Thymus (tissue), 11 donors: ENCODE measurements around the gene ERVFRD-1. TPM values are rescaled to one million over a fixed set of nuclear protein-coding genes. Genes with fewer than 3 reads are reported as not detected.

Experiments used
- DNase-seq, 9 donors: peaks; one replicate each; pipeline ENCODE4 v3.0.0-alpha.2; 2013; ENCODE audit warnings: low spot score in 9 of 9, low read depth in 6 of 9, missing footprints in 1 of 9
- H3K27ac ChIP-seq, 2 donors: one replicate each; pipeline ENCODE4 v1.5.1; 2013; ENCODE audit warnings: control low read depth in 1 of 2, low read depth in 1 of 2, low read length in 1 of 2, mild to moderate bottlenecking in 1 of 2, moderate library complexity in 1 of 2
- H3K27me3 ChIP-seq, 2 donors: one replicate each; pipeline ENCODE4 v1.5.1; 2013; ENCODE audit warnings: low read length in 1 of 2; ENCODE audit not compliant: control insufficient read depth in 2 of 2, insufficient read depth in 1 of 2
- H3K36me3 ChIP-seq, 2 donors: one replicate each; pipeline ENCODE4 v1.5.1; 2013; ENCODE audit warnings: low read length in 1 of 2, mild to moderate bottlenecking in 1 of 2, moderate library complexity in 1 of 2; ENCODE audit not compliant: control insufficient read depth in 2 of 2, insufficient read depth in 2 of 2
- H3K4me1 ChIP-seq, 2 donors: one replicate each; pipeline ENCODE4 v1.5.1; 2013; ENCODE audit warnings: low read length in 2 of 2; ENCODE audit not compliant: control insufficient read depth in 2 of 2, insufficient read depth in 2 of 2
- H3K4me3 ChIP-seq, 2 donors: one replicate each; pipeline ENCODE4 v1.5.1; 2013; ENCODE audit warnings: low read length in 2 of 2, control low read depth in 1 of 2, mild to moderate bottlenecking in 1 of 2
- H3K9me3 ChIP-seq, 2 donors: one replicate each; pipeline ENCODE4 v1.5.1; 2013; ENCODE audit warnings: low read length in 1 of 2, mild to moderate bottlenecking in 1 of 2; ENCODE audit not compliant: control insufficient read depth in 2 of 2, insufficient read depth in 1 of 2
- WGBS: extraction: QIAGEN DNeasy Blood & Tissue Kit; methylation state at CpG from one replicate; pipeline ENCODE4 v1.1.7; 2013; 5-methylcytosine and 5-hydroxymethylcytosine counted together
- polyA plus RNA-seq: library from polyadenylated mRNA; stranded (reverse); fragments of 200-250 nt; gene quantifications from one replicate; pipeline ENCODE4 v1.2.3, GENCODE V29; 2013
- total RNA-seq: library from RNA; stranded (reverse); fragments of 120-200 nt; gene quantifications from one replicate; pipeline ENCODE4 v1.2.4, GENCODE V29; 2013
- donor health status: healthy.

ERVFRD-1 gene
- total and polyA plus RNA-seq, 2 donors: 0.02 to 0.14 TPM

DNA sequence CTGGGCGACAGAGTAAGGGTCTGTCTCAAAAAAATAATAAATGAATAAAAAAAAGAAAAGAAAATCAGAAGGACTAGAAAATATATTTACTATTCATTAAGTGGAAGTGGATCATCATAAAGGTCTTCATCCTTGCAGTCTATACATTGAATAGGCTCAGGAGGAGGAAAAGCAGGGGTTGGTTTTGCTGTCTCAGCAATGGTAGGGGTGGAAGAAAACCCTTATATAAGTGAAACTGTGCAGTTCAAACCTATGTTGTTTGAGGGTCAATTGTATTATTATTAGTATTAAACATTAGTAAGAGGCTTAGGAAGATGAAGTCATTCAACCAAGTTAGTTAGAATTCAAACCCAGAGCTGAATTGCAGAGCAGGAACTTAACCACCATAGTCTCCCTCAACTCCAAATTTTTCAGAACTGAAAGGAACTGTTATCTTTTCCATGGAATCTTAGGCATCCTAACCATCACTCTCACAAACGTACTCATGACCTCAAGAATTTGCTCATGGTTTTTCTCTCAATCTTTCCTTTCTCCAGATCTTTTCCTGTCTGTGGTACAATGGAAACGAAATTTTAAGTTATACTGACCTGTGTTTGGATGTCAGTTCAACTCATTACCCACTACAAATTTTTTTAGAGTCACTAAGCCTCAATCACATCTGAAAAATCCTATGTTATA lies 25.6 kb downstream of the ERVFRD-1 start:
- no peaks in the 10 kb centered on the region for H3K9me3 ChIP-seq
- H3K27me3 ChIP-seq: no peaks in the 10 kb centered on the region
- H3K4me1 ChIP-seq: no peaks in the 10 kb centered on the region
- H3K36me3 ChIP-seq: no peaks in the 10 kb centered on the region
- no peak for DNase-seq
- WGBS: 90% methylated on average over 3 of the region's 3 CpGs
- H3K4me3 ChIP-seq: no peak overlapping the region
- no peak overlapping the region for H3K27ac ChIP-seq

DNA sequence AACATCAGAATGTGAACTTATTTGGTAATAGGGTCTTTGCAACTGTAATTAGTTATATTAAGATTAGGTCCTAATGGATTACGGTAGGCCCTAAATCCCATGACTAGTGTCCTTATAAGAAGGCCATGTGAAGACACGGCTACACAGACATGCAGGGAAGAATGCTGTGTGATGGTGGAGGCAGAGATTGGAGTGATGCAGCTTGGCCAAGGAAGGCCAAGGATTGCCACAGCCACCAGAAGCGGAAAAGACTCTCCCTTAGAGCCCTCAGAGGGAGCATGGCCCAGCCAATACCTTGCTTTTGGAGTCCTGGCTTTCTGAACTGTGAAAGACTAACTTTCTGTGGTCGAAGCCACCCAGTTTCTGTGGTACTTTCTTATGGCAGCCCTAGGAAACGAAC lies 27.6 kb downstream of the ERVFRD-1 start:
- no peak for DNase-seq
- Histone ChIP-seq H3K36me3 (no peaks in the 10 kb centered on the region), H3K4me3 (no peak overlapping the region), H3K27ac (no peak overlapping the region), H3K27me3 (no peaks in the 10 kb centered on the region), H3K9me3 (peaks cover 0 to 3% of the 10 kb centered on the region in 2 donors), H3K4me1 (no peaks in the 10 kb centered on the region)
- WGBS: 95% methylated on average over 5 of the region's 5 CpGs

DNA sequence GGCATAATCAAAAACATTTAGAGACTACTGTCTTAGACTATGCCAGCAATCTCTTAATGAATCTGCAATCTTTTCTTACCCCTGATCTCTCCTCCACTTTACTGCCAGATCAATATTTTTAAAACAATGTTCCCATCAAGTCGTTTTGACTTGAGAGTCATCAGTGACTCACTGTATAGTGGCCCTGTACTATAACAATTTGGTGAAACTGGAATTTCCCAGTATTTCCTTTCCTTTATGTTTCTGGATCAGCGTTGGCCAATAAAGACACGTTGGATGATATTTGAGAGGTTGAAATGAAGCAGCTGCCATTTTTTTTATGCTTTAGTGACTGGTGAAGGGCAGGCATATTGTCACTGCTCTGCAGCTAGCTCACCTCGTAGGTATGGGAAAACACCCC lies 28.0 kb downstream of the ERVFRD-1 start:
- Histone ChIP-seq H3K4me3 (no peak overlapping the region), H3K9me3 (peaks cover 0 to 3% of the 10 kb centered on the region in 2 donors), H3K36me3 (no peaks in the 10 kb centered on the region), H3K27me3 (no peaks in the 10 kb centered on the region), H3K27ac (no peak overlapping the region), H3K4me1 (no peaks in the 10 kb centered on the region)
- DNase-seq: no peak
- 95% methylated on average over 4 of the region's 4 CpGs for whole genome bisulfite sequencing

DNA sequence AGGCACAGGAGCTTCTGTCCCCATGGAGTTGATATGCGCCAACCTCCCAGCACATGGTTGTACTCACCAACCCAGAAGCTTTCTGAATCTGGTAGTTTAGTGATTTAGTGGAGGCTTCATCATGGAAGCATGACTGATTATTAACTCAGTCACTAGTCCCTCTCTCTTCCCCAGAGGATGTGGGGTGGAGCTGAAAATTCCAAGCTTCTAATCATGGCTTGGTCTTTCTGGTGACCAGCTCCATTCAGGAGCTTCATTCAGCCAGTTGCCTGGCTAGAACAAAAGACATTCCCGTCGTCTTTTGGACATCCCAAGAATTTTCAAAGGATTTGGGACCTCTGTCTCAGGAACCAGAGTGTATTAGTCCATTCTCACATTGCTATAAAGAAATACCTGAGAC lies 31.2 kb downstream of the ERVFRD-1 start:
- no peak for DNase-seq
- H3K9me3 ChIP-seq: peaks cover 0 to 3% of the 10 kb centered on the region in 2 donors
- no peak overlapping the region for H3K27ac ChIP-seq
- whole genome bisulfite sequencing: 79% methylated on average over 3 of the region's 3 CpGs
- no peaks in the 10 kb centered on the region for H3K27me3 ChIP-seq
- no peak overlapping the region for H3K4me3 ChIP-seq
- H3K36me3 ChIP-seq: no peaks in the 10 kb centered on the region
- H3K4me1 ChIP-seq: no peaks in the 10 kb centered on the region

DNA sequence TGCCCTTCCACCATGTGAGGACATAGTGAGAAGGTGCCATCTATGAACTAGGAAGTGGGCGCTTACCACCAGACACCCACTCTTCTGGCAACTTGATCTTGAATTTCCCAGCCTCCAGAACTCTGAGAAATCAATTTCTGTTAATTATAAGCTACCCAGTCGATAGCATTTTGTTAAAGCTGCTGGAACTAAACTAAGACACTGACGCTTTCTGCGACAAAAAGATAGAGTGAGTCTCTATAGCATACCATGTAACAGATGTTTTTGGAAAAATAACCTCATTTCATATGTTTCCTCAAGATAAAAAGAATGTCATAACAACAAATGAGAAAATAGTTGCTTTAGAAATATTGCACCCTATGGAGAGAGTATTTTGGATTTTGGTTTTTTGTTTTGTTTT lies 33.3 kb downstream of the ERVFRD-1 start:
- WGBS: 96% methylated on average over 4 of the region's 4 CpGs
- DNase-seq: no peak
- no peak overlapping the region for H3K27ac ChIP-seq
- no peak overlapping the region for H3K4me3 ChIP-seq
- no peaks in the 10 kb centered on the region for H3K36me3 ChIP-seq
- H3K27me3 ChIP-seq: no peaks in the 10 kb centered on the region
- no peaks in the 10 kb centered on the region for H3K4me1 ChIP-seq
- H3K9me3 ChIP-seq: peaks cover 0 to 3% of the 10 kb centered on the region in 2 donors

DNA sequence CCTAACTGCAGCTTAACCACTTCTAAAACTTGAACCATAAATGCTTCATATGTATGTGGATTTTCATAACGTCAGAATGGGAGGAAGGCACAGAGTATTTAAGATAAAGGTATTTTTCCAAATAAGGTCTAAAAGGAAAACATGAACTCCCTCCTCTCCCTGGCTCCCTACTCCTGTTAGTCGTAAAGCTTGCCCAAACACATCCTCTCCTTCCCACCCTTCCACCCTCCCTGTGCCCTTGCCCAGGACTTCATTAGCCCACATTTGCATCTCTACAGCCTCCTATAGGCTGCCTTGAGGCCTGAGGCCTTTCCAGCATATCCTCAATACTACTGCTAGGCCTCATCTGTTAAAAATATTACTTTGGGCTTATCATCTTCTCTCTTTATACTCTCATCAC lies 35.0 kb downstream of the ERVFRD-1 start:
- Histone ChIP-seq H3K36me3 (no peaks in the 10 kb centered on the region), H3K27me3 (no peaks in the 10 kb centered on the region), H3K9me3 (peaks cover 0 to 3% of the 10 kb centered on the region in 2 donors), H3K4me3 (no peak overlapping the region), H3K27ac (no peak overlapping the region), H3K4me1 (no peaks in the 10 kb centered on the region)
- 92% methylated on average over 2 of the region's 2 CpGs for WGBS
- DNase-seq: no peak

DNA sequence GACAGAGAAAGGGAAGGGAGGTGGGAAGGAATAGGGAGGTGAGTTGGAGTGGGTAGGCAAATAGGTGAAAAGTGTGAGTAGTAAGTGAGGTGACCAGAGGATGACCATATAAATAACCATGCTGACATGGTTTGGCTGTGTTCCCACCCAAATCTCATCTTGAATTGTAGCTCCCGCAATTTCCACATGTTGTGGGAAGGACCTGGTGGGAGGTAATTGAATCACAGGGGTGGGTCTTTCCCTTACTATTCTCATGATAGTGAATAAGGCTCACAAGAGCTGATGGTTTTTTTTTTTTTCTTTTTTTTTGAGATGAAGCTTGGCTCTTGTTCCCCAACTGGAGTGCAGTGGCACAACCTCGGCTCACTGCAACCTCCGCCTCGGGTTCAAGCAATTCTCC lies 39.4 kb downstream of the ERVFRD-1 start:
- 88% methylated on average over 4 of the region's 4 CpGs for WGBS
- no peak for DNase-seq

DNA sequence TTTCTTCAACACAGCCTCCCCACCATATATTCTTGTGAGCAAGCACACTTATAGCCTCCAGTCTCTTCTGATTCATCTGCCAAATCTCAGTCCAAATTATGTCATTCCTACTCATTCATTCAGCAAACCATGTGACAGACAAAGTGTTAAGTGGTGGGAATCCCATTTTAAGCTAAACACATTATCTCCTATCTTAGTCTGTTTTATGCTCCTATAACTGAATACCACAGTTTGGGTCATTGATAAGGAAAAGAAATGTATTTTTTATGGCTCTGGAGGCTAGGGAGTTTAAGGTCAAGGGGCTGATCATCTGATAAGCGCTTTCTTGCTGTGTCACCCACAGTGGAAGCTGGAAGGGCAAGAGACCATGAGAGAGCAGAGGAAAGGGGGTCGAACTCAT lies 41.8 kb downstream of the ERVFRD-1 start:
- H3K9me3 ChIP-seq: no peaks in the 10 kb centered on the region
- DNase-seq: no peak
- 76% methylated on average over 2 of the region's 2 CpGs for WGBS
- no peak overlapping the region for H3K4me3 ChIP-seq
- H3K27me3 ChIP-seq: no peaks in the 10 kb centered on the region
- no peaks in the 10 kb centered on the region for H3K4me1 ChIP-seq
- H3K27ac ChIP-seq: no peak overlapping the region
- no peaks in the 10 kb centered on the region for H3K36me3 ChIP-seq

More for the DNA sequence above, 39.4 kb downstream of the ERVFRD-1 start:
- no peak overlapping the region for H3K4me3 ChIP-seq
- no peaks in the 10 kb centered on the region for H3K36me3 ChIP-seq
- no peak overlapping the region for H3K27ac ChIP-seq
- no peaks in the 10 kb centered on the region for H3K9me3 ChIP-seq
- H3K27me3 ChIP-seq: no peaks in the 10 kb centered on the region
- no peaks in the 10 kb centered on the region for H3K4me1 ChIP-seq

DNA sequence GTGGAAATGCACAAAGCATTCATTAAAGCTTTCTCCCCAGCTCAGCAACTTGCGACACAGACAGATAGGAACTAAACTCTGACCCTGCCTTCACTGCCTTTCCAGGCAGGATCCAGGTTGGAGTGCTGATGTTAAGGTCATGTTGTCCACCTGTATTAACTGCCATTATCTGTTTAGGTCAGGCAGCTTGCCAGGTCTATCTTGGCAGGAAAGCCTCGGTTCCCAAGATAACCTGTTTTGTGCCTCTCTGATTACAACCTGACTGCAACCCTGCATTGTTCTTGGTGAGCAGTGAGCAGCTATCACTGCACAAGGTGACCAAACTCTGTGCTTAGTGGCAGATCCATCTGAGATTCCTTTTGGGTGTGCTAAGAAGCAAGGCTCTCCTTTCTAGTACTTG lies 44.2 kb downstream of the ERVFRD-1 start:
- Histone ChIP-seq H3K36me3 (no peaks in the 10 kb centered on the region), H3K4me3 (no peak overlapping the region), H3K27me3 (no peaks in the 10 kb centered on the region), H3K9me3 (no peaks in the 10 kb centered on the region), H3K27ac (no peak overlapping the region), H3K4me1 (no peaks in the 10 kb centered on the region)
- no peak for DNase-seq
- WGBS: 83% methylated on average over 2 of the region's 2 CpGs
